ENCODE data around the gene POLA1. TPM values are rescaled to one million over a fixed set of nuclear protein-coding genes. Genes with fewer than 3 reads are reported as not detected.
A peak's percentile ranks its signal among the peaks of the same experiment; 100 is the strongest.

Gene POLA1
- total RNA-seq, 1 donor = 13.8 TPM

DNA sequence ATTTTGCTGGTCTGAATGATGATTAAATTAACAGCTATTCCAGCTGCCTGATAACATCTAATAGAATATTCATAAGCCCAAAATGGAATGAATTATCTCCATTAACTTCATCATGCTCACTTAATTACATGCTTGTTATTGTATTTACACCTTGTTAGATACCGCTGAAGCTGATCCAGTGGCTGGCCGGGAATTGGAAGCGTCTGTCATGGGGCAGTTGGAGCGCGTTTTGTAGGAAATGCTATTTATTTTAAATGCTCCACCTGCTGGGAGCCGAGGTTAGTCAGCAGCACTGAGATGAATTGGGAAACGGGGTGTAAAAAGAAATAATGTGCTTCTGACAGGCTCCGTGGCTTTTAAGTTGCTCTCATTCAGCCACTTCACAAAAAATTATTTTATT is 296.8 kb downstream of the POLA1 start:
- no peak for DNase-seq (ENCODE audit: low read depth)
- no peak for TF ChIP-seq CTCF (IDR thresholded peaks at IDR 0.05; ENCODE audit: insufficient read depth, low read depth, low read length)

GRCh38 chrX:24993879-24994278 is 300.2 kb downstream of the POLA1 start:
- H3K4me3 ChIP-seq (ENCODE audit: low read depth, low read length) = no peak overlapping the region
- TF ChIP-seq CTCF (IDR thresholded peaks at IDR 0.05; ENCODE audit: insufficient read depth, low read depth, low read length) = no peak
- no peak for DNase-seq (ENCODE audit: low read depth)

More for the DNA sequence above, 296.8 kb downstream of the POLA1 start:
- no peak overlapping the region for H3K4me3 ChIP-seq (ENCODE audit: low read depth, low read length)

DNA sequence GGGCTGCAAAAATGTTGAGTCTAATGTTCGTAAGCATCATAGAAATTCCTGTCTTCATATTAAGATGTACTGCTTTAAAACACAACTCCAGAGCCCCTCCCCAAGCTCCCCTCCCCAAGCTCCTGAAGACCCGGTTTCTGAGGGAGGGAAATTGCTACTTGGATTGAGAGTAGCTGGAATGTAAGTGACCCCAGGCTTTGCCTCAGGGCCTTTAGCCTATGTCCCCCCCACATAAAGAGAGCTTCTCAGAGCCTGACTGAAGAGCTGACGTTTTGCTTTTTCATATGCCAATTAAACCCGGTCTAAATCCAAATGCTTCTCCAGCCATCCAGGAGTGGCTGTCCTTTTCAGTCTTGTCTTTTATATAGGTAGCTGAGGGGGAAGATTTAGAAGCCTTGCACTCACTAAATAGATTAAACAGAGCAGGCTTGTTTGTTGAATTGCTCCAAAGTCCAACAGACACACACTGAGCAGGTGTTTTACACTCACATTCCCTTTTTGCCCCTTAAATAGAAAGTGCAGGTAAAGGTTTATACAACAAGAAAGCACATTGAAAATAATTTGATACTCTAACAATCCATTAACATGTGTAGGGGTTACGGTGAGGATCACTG is 302.5 kb downstream of the POLA1 start:
- DNase-seq (ENCODE audit: low read depth) = no peak
- no peak for TF ChIP-seq CTCF (IDR thresholded peaks at IDR 0.05; ENCODE audit: insufficient read depth, low read depth, low read length)

DNA sequence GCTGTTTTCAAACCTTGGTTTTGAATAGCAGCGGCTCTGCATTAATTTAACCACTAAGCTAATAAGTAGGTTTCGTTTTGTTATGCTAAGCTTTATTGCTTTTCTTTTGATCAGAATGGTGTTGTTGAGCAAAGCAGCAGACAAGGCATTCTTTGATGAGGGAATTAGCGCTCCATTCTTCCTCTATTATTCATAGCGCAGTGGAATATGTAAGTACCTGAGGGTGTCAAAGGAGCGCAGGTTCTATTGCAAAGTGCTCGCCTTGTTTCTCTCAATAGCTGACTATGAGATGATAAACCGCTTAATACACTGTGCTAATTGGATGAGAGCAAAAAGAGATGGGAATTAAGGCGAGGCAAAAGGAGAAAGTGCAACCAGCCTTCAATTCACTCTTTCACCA is 305.8 kb downstream of the POLA1 start:
- H3K4me3 ChIP-seq (ENCODE audit: low read depth, low read length) = no peak overlapping the region
- TF ChIP-seq CTCF (IDR thresholded peaks at IDR 0.05; ENCODE audit: insufficient read depth, low read depth, low read length) = no peak
- no peak for DNase-seq (ENCODE audit: low read depth)

More for the DNA sequence above, 302.5 kb downstream of the POLA1 start:
- no peak overlapping the region for H3K4me3 ChIP-seq (ENCODE audit: low read depth, low read length)

DNA sequence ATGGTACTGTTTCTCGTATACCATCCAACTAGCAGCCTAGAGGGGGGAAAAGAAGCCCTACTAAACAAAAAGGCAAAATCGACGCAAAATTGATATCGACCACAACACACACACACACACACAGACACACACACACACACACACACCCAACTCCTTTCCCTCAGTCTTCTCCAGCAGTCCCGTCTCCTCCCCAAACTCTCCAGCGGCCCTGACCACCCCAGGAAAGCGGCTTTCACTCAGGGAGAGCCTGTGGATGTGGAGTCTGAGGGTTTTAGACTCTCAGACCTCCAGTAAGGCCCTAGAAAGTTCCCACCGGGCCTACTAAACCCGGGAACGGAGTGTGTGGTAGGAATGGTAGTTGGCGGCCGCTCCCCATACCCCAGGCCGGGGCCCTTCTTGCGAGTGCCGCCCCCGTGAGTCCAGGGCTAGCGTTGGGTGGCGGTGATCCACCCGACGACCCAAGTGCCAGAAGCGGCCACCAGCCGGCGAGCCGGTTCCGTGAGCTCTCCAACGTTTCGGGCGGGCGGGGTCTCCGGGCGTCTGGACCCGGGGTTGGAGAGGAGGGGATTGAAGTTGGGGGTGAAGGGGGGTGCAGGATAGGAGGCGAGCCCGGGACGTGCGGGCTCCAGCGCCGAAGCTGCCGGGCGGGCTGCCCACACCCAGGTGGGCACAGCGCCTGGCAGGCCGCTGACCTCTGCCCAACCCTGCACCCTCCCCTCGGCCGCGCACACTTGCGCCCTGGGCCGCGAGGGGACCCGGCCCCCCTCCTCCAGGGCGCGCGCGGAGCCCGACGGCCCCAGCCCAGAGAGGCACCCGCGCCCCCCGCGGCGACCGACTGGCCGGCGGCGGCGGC is 308.3 kb downstream of the POLA1 start:
- no peak overlapping the region for H3K4me3 ChIP-seq (ENCODE audit: low read depth, low read length)
- TF ChIP-seq CTCF (IDR thresholded peaks at IDR 0.05; ENCODE audit: insufficient read depth, low read depth, low read length) = no peak
- no peak for DNase-seq (ENCODE audit: low read depth)

DNA sequence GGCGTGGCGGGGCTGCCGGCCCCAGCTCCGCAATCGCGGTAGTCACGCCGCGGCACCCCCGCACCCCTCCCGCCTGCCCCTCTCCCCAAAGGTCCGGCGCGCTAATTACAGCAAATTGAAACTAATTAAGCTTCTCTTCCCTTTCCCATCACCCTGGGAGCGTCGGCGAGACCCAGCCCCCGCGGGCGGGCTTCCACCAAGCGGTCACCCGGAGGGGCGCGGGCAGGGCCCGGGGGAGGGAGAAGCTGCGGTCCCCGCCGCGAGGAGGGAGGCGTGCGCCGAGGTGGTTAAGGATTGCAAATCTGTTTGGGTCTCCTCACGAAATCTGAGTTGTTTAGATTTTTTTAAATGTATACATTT is 308.9 kb downstream of the POLA1 start:
- DNase-seq (ENCODE audit: low read depth) = no peak
- no peak for TF ChIP-seq CTCF (IDR thresholded peaks at IDR 0.05; ENCODE audit: insufficient read depth, low read depth, low read length)
- peak overlapping the region; percentile 48 for H3K4me3 ChIP-seq (ENCODE audit: low read depth, low read length)
